ENCODE results near the gene FAM241B. TPM values are rescaled to one million over a fixed set of nuclear protein-coding genes. Genes with fewer than 3 reads are reported as not detected.

Gene FAM241B
- total RNA-seq, 4 donors from 2014 or later, result 1.4 to 2.4 TPM; not detected in 2

GRCh38 chr10:69673521-69673920 is 43.5 kb downstream of the FAM241B start:
- Histone ChIP-seq H3K36me3 (no peaks in the 10 kb centered on the region), H3K4me3 (no peak overlapping the region)

DNA sequence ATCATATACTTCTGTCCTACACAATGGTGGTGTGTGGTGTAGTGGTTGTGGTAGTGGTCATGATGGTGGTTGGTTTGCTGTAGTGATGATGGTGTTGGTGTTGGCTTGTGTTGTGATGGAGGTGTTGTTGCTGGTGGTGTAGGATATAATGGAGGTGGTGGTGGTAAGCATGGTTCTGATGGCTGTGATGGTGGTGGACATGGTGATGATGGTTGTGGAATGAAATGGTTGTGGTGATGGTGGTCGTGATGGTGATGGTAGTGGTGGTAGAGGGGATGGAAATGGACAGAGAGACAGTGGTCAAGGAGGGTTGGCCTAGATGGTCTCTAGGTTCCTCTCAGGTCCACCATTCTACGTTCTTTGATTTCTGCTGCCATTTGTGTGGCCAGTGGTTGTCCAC is 44.7 kb downstream of the FAM241B start:
- no peak for DNase-seq
- H3K27ac ChIP-seq, result no peak overlapping the region
- H3K9me3 ChIP-seq, result no peaks in the 10 kb centered on the region
- H3K4me1 ChIP-seq, result no peaks in the 10 kb centered on the region
- TF ChIP-seq POLR2A (IDR thresholded peaks at IDR 0.05), result no peak
- TF ChIP-seq, protein P1, sequence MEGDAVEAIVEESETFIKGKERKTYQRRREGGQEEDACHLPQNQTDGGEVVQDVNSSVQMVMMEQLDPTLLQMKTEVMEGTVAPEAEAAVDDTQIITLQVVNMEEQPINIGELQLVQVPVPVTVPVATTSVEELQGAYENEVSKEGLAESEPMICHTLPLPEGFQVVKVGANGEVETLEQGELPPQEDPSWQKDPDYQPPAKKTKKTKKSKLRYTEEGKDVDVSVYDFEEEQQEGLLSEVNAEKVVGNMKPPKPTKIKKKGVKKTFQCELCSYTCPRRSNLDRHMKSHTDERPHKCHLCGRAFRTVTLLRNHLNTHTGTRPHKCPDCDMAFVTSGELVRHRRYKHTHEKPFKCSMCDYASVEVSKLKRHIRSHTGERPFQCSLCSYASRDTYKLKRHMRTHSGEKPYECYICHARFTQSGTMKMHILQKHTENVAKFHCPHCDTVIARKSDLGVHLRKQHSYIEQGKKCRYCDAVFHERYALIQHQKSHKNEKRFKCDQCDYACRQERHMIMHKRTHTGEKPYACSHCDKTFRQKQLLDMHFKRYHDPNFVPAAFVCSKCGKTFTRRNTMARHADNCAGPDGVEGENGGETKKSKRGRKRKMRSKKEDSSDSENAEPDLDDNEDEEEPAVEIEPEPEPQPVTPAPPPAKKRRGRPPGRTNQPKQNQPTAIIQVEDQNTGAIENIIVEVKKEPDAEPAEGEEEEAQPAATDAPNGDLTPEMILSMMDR (IDR thresholded peaks at IDR 0.05), result no peak
- H3K36me3 ChIP-seq, result no peaks in the 10 kb centered on the region
- H3K4me3 ChIP-seq, result no peak overlapping the region
- H3K27me3 ChIP-seq, result no peaks in the 10 kb centered on the region

More at GRCh38 chr10:69673521-69673920, 43.5 kb downstream of the FAM241B start:
- Histone ChIP-seq H3K27me3 (no peaks in the 10 kb centered on the region), H3K9me3 (no peaks in the 10 kb centered on the region), H3K4me1 (no peaks in the 10 kb centered on the region), H3K27ac (no peak overlapping the region)
- DNase-seq, result no peak
- TF ChIP-seq, protein P1 (IDR thresholded peaks at IDR 0.05), result no peak
- no peak for TF ChIP-seq POLR2A (IDR thresholded peaks at IDR 0.05)

DNA sequence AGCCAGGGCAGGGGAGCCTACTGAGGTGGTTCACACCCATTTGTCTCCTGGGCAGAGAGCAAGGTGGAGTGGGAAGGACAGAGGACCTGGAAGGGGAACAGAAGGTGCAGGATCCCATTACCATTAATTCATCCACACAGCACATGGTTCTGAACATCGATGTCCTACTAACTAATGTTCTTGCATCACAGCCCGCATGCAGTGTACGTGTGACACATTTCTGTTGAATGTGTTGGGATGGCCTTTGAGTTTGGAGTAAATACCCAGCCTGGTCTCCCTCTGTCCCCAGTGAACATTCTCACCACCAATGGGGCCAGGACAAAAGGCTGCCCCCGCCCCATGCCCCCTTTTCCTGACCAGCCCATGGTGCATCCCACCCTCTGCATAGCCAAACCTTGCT is 46.3 kb downstream of the FAM241B start:
- H3K27me3 ChIP-seq, result no peaks in the 10 kb centered on the region
- H3K9me3 ChIP-seq, result no peaks in the 10 kb centered on the region
- no peaks in the 10 kb centered on the region for H3K4me1 ChIP-seq
- no peak for TF ChIP-seq POLR2A (IDR thresholded peaks at IDR 0.05)
- TF ChIP-seq, protein P1 (IDR thresholded peaks at IDR 0.05), result no peak
- no peak for DNase-seq
- no peak overlapping the region for H3K27ac ChIP-seq
- H3K4me3 ChIP-seq, result no peak overlapping the region
- H3K36me3 ChIP-seq, result no peaks in the 10 kb centered on the region

DNA sequence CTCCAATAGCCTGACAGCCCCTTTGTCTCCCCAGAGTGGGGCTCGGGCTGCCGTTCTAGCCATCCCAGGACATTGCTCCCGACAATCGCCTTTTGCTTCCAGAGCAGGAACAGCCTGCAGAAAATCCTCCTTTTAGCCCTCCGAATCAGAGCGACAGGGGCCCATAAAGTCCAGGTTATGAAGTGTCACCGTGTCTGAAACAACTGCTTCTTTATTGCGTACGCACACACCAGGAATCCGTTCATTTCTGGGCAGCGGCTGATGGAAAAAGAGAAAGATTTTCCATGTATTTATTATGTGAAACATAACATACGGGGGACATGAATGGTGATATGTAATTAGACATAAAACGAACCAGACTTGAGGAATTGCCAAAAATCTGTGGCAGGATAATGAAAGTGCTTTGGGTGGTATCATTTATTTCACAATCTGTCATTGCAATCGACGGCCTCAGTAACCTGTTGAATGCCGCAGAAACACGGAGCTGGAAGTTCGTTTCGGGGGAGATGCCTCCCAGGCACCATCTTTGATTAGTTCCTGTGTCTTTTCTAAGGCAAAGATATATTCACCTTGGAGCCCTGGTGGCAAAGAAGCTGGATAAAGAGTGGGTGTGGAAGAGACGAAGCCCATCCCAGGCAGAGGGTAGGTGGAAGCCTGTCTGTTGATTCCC is 48.1 kb downstream of the FAM241B start:
- Histone ChIP-seq H3K4me1 (no peaks in the 10 kb centered on the region), H3K27me3 (no peaks in the 10 kb centered on the region), H3K36me3 (no peaks in the 10 kb centered on the region), H3K4me3 (no peak overlapping the region), H3K9me3 (no peaks in the 10 kb centered on the region), H3K27ac (no peak overlapping the region)
- TF ChIP-seq POLR2A (IDR thresholded peaks at IDR 0.05), result no peak
- TF ChIP-seq, protein P1 (IDR thresholded peaks at IDR 0.05), result no peak
- DNase-seq, result no peak

DNA sequence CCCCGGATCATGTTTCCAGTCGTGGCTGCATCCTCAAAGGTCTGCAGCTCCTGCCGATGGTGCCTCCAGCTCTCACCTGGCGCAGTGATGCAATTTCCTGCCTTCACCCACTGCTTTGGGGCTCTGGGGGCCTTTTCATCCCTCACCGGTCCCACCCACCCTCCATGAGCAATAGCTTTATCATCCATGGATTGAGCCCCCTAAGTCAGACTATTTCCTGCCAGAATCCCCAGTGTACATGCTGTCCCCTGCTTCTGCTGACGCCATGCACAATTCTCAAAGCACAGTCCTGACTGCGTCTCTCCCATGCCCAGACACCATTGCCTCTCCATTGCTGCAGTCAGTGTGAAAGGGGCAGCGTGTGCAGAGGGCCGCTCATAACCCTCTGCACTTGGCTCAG is 49.7 kb downstream of the FAM241B start:
- Histone ChIP-seq H3K27ac (no peak overlapping the region), H3K4me1 (no peaks in the 10 kb centered on the region), H3K9me3 (no peaks in the 10 kb centered on the region), H3K27me3 (no peaks in the 10 kb centered on the region), H3K36me3 (no peaks in the 10 kb centered on the region), H3K4me3 (no peak overlapping the region)
- TF ChIP-seq, protein P1 (IDR thresholded peaks at IDR 0.05), result no peak
- TF ChIP-seq POLR2A (IDR thresholded peaks at IDR 0.05), result no peak
- no peak for DNase-seq

Data from Peyer's patch (tissue), 4 donors.